ENCODE results near the gene GART.

DNA sequence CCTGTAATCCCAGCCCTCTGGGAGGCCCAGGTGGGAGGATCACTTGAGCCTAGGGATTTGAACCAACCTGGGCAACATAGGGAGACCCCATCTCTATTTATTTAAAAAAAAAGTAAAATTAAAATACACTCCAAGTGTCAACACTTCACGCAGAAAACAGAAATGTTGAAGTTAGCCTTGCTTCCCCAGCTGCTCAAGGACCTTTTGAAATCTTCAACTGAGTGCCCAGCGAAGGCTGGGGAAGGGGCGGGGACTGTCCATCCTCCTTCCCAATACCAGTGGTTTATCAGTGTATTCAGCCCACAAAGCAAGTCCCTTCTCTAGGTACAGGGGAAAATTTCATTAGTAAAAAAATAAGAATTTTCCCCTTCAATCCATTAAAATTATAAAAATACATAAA lies 48.2 kb downstream of the GART start:
- TF ChIP-seq, protein P1, sequence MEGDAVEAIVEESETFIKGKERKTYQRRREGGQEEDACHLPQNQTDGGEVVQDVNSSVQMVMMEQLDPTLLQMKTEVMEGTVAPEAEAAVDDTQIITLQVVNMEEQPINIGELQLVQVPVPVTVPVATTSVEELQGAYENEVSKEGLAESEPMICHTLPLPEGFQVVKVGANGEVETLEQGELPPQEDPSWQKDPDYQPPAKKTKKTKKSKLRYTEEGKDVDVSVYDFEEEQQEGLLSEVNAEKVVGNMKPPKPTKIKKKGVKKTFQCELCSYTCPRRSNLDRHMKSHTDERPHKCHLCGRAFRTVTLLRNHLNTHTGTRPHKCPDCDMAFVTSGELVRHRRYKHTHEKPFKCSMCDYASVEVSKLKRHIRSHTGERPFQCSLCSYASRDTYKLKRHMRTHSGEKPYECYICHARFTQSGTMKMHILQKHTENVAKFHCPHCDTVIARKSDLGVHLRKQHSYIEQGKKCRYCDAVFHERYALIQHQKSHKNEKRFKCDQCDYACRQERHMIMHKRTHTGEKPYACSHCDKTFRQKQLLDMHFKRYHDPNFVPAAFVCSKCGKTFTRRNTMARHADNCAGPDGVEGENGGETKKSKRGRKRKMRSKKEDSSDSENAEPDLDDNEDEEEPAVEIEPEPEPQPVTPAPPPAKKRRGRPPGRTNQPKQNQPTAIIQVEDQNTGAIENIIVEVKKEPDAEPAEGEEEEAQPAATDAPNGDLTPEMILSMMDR (IDR thresholded peaks at IDR 0.05; ENCODE audit: insufficient read depth, low read length) = no peak
- TF ChIP-seq POLR2AphosphoS5 (IDR thresholded peaks at IDR 0.05; ENCODE audit: low read depth) (no peak), SPI1 (IDR thresholded peaks at IDR 0.05; ENCODE audit: borderline replicate concordance, low read depth) (no peak), GABPA (IDR thresholded peaks at IDR 0.05; ENCODE audit: low read depth) (no peak)
- TF ChIP-seq, protein P2, sequence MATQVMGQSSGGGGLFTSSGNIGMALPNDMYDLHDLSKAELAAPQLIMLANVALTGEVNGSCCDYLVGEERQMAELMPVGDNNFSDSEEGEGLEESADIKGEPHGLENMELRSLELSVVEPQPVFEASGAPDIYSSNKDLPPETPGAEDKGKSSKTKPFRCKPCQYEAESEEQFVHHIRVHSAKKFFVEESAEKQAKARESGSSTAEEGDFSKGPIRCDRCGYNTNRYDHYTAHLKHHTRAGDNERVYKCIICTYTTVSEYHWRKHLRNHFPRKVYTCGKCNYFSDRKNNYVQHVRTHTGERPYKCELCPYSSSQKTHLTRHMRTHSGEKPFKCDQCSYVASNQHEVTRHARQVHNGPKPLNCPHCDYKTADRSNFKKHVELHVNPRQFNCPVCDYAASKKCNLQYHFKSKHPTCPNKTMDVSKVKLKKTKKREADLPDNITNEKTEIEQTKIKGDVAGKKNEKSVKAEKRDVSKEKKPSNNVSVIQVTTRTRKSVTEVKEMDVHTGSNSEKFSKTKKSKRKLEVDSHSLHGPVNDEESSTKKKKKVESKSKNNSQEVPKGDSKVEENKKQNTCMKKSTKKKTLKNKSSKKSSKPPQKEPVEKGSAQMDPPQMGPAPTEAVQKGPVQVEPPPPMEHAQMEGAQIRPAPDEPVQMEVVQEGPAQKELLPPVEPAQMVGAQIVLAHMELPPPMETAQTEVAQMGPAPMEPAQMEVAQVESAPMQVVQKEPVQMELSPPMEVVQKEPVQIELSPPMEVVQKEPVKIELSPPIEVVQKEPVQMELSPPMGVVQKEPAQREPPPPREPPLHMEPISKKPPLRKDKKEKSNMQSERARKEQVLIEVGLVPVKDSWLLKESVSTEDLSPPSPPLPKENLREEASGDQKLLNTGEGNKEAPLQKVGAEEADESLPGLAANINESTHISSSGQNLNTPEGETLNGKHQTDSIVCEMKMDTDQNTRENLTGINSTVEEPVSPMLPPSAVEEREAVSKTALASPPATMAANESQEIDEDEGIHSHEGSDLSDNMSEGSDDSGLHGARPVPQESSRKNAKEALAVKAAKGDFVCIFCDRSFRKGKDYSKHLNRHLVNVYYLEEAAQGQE (IDR thresholded peaks at IDR 0.05; ENCODE audit: insufficient replicate concordance, low read depth) = no peak

Data from HL-60 (cell line).